SK-N-SH (cell line): ENCODE data around the gene CDH13. TPM values are rescaled to one million over a fixed set of nuclear protein-coding genes. Genes with fewer than 3 reads are reported as not detected.

ENCODE experiments used
- CTCF ChIA-PET: fragments of 300-600, 350-600 bp; formaldehyde crosslinking; extraction: SDS; loops from one replicate; lab custom pipeline; 2021; lab: Yijun Ruan, JAX
- POLR2A ChIA-PET: fragments of 350-600 bp; sonication (Branson Sonifier 250); formaldehyde crosslinking; extraction: SDS; loops from one replicate; lab custom pipeline; 2020; ENCODE audit warnings: antibody characterized with exemption, inconsistent platforms; lab: Yijun Ruan, JAX
- DNase-seq: peaks from one replicate; pipeline ENCODE4 v3.0.0; 2012
- H2AFZ ChIP-seq: fragments of 200-600 bp; sonication (generic); 2 replicates; pipeline ENCODE4 v1.8.1; 2016; ENCODE audit warnings: antibody characterized with exemption, mild to moderate bottlenecking, low read depth
- H3F3A ChIP-seq: fragments of 200-600 bp; sonication (generic); replicated peaks from 2 replicates; pipeline ENCODE3; 2016; ENCODE audit warnings: antibody characterized with exemption, mild to moderate bottlenecking; ENCODE audit not compliant: insufficient read depth
- H3K27ac ChIP-seq, 2 experiments: fragments of 200-500 bp in 1 of 2; fragments of 200-600 bp in 1 of 2; sonication (Bioruptor generic) in 1 of 2; sonication (generic), shearing (Covaris generic) in 1 of 2; 2 replicates each; pipeline versions ENCODE4 v1.5.1 to v1.6.1; 2014 to 2016; ENCODE audit warnings: low read depth in 2 of 2, inconsistent platforms in 1 of 2, low read length in 1 of 2, mild to moderate bottlenecking in 1 of 2, mixed read lengths in 1 of 2
- H3K27me3 ChIP-seq: fragments of 200-600 bp; sonication (generic), shearing (Covaris generic); 2 replicates; pipeline ENCODE4 v1.6.1; 2016; ENCODE audit warnings: mixed run types; ENCODE audit not compliant: insufficient read depth
- H3K36me3 ChIP-seq, 2 experiments: fragments of 200-500 bp in 1 of 2; fragments of 200-600 bp in 1 of 2; sonication (Bioruptor generic) in 1 of 2; sonication (generic) in 1 of 2; replicated peaks in 1 of 2; 2 replicates each; pipeline versions ENCODE3 to v1.5.1; 2014 to 2016; ENCODE audit warnings: low read length in 1 of 2, mild to moderate bottlenecking in 1 of 2; ENCODE audit not compliant: insufficient read depth in 2 of 2, control insufficient read depth in 1 of 2
- H3K4me1 ChIP-seq, 2 experiments: fragments of 200-500 bp in 1 of 2; fragments of 200-600 bp in 1 of 2; sonication (Bioruptor generic) in 1 of 2; sonication (generic), shearing (Covaris generic) in 1 of 2; 2 replicates each; pipeline versions ENCODE4 v1.5.1 to v1.6.1; 2014 to 2016; ENCODE audit warnings: low read depth in 1 of 2, low read length in 1 of 2, mixed run types in 1 of 2; ENCODE audit not compliant: insufficient read depth in 2 of 2, control insufficient read depth in 1 of 2
- H3K4me2 ChIP-seq: fragments of 200-600 bp; sonication (generic), shearing (Covaris generic); 2 replicates; pipeline ENCODE4 v1.6.1; 2017; ENCODE audit warnings: mixed run types
- H3K4me3 ChIP-seq, 2 experiments: fragments of 200-500 bp in 1 of 2; fragments of 200-600 bp in 1 of 2; sonication (Bioruptor generic) in 1 of 2; sonication (generic), shearing (Covaris generic) in 1 of 2; 2 replicates each; pipeline versions ENCODE4 v1.5.1 to v1.8.1; 2014 to 2016; ENCODE audit warnings: low read depth in 2 of 2, inconsistent platforms in 1 of 2, low read length in 1 of 2, mild to moderate bottlenecking in 1 of 2, mixed read lengths in 1 of 2, moderate library complexity in 1 of 2
- H3K79me2 ChIP-seq: fragments of 200-600 bp; sonication (generic); 2 replicates; pipeline ENCODE4 v1.8.1; 2017; ENCODE audit warnings: mild to moderate bottlenecking; ENCODE audit not compliant: insufficient read depth
- H3K9ac ChIP-seq: fragments of 200-600 bp; sonication (generic); 2 replicates; pipeline ENCODE4 v1.6.1; 2017; ENCODE audit warnings: mixed run types
- H3K9me2 ChIP-seq: fragments of 200-600 bp; sonication (generic); 2 replicates; pipeline ENCODE4 v1.6.1; 2017; ENCODE audit warnings: mixed run types
- H3K9me3 ChIP-seq: fragments of 200-600 bp; sonication (generic); 2 replicates; pipeline ENCODE4 v1.6.1; 2017; ENCODE audit warnings: mixed run types, mild to moderate bottlenecking, moderate library complexity
- H4K20me1 ChIP-seq: fragments of 200-600 bp; sonication (generic); 2 replicates; pipeline ENCODE4 v1.6.1; 2017; ENCODE audit warnings: mild to moderate bottlenecking, mixed run types; ENCODE audit not compliant: insufficient read depth
- CHD2 ChIP-seq: fragments of 150-350 bp; IDR thresholded peaks from 2 replicates; pipeline ENCODE4 v1.6.1; 2018; ENCODE audit warnings: low read length; ENCODE audit not compliant: partially characterized antibody
- FOSL2 ChIP-seq: IDR thresholded peaks from 2 replicates; pipeline ENCODE4 v1.4.0; 2012; ENCODE audit warnings: low read depth, mild to moderate bottlenecking, moderate library complexity, borderline replicate concordance
- FOXJ3 ChIP-seq: sonication (generic); formaldehyde crosslinking; IDR thresholded peaks from 2 replicates; pipeline ENCODE4 v1.5.1; 2020; ENCODE audit warnings: mild to moderate bottlenecking, missing genetic modification reagents
- GABPA ChIP-seq: IDR thresholded peaks from 2 replicates; pipeline ENCODE4 v1.4.0; 2012; ENCODE audit warnings: low read depth, mild to moderate bottlenecking
- NFIC ChIP-seq: IDR thresholded peaks from 2 replicates; pipeline ENCODE4 v1.4.0; 2012; ENCODE audit warnings: borderline replicate concordance
- RCOR1 ChIP-seq: fragments of 150-350 bp; IDR thresholded peaks from 2 replicates; pipeline ENCODE4 v1.6.1; 2017; ENCODE audit warnings: antibody characterized with exemption, low read length
- SIN3A ChIP-seq: IDR thresholded peaks from 2 replicates; pipeline ENCODE4 v1.6.1; 2012; ENCODE audit warnings: low read depth, mild to moderate bottlenecking, low read length, moderate library complexity, borderline replicate concordance
- SMC3 ChIP-seq: IDR thresholded peaks from 2 replicates; pipeline ENCODE4 v1.6.1; 2012; ENCODE audit warnings: low read depth, low read length, improper control_type of control experiment
- TCF12 ChIP-seq: IDR thresholded peaks from 2 replicates; pipeline ENCODE4 v1.4.0; 2012
- TEAD4 ChIP-seq: IDR thresholded peaks from 2 replicates; pipeline ENCODE4 v1.4.0; 2012; ENCODE audit warnings: mild to moderate bottlenecking, borderline replicate concordance; ENCODE audit not compliant: insufficient read depth
- YY1 ChIP-seq: IDR thresholded peaks from 2 replicates; pipeline ENCODE4 v1.4.0; 2012; ENCODE audit warnings: low read depth, mild to moderate bottlenecking
- WGBS: methylation state at CpG from one replicate; pipeline ENCODE4 v1.1.6; 2017; ENCODE audit warnings: low lambda C conversion rate; 5-methylcytosine and 5-hydroxymethylcytosine counted together
- polyA plus RNA-seq, 3 experiments: library from polyadenylated mRNA; depleted of rRNA; stranded (reverse); fragments of >200 nt; gene quantifications; 2 replicates each; pipeline ENCODE4 v1.2.3, GENCODE V29; 2012
- TF ChIP-seq, protein P1 (sequence below): IDR thresholded peaks from 2 replicates; pipeline ENCODE4 v1.6.1; 2012; ENCODE audit warnings: mild to moderate bottlenecking, low read depth, low read length, moderate library complexity
- TF ChIP-seq, protein P2 (sequence below): IDR thresholded peaks from 2 replicates; pipeline ENCODE4 v1.4.0; 2012; ENCODE audit warnings: low read depth, borderline replicate concordance
- TF ChIP-seq, protein P3 (sequence below): fragments of 150-350 bp; IDR thresholded peaks from 2 replicates; pipeline ENCODE4 v1.6.1; 2017; ENCODE audit warnings: antibody characterized with exemption, low read length, low read depth, borderline replicate concordance
- TF ChIP-seq, protein P4 (sequence below): IDR thresholded peaks from 2 replicates; pipeline ENCODE4; 2012
- TF ChIP-seq, protein P5 (sequence below): IDR thresholded peaks from 2 replicates; pipeline ENCODE4 v1.4.0; 2012; ENCODE audit warnings: low read depth

CDH13 gene
- polyA plus RNA-seq, 1 of the 3 experiments (the other 2 are of a cell fraction) = 93.0 TPM

DNA sequence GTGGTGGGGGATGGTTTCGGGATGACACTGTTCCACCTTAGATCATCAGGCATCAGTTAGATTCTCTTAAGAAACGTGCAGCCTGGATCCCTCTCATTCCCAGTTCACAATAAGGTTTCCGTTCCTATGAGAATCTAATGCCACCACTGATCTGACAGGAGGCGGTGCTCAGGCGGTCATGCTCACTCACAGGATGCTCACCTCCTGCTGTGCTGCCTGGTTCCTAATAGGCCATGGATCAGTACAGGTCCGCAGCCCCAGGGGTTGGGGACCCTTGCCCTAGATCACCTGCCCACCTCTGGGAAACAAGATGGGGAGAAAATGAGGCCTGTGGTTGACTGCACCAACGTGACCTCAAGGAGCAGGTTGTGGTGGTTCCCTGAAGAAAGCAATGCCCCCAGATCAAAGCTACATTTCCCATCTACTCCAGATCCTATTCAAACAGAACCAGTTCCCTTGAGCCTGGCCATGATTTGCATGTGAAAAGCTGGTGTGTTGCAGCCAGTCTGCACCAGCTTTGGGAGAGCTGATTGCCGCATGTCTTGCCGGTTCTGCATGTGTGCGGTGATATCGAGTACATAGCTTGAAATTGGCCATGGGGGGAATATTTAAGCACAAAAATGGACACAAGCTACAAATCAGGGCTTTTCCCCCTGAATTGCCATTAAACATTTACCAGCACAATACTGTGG, 997.8 kb downstream of the CDH13 start:
- Histone ChIP-seq H3K9me3 (no peaks in the 10 kb centered on the region), H3K79me2 (no peaks in the 10 kb centered on the region), H3K9me2 (no peaks in the 10 kb centered on the region), H4K20me1 (no peaks in the 10 kb centered on the region), H3K27ac (no peak overlapping the region), H2AFZ (no peak overlapping the region), H3K4me2 (no peak overlapping the region), H3K4me1 (no peaks in the 10 kb centered on the region), H3K36me3 (no peaks in the 10 kb centered on the region), H3K9ac (no peak overlapping the region), H3K27me3 (no peaks in the 10 kb centered on the region), H3F3A (no peaks in the 10 kb centered on the region), H3K4me3 (no peak overlapping the region)
- ChIA-PET POLR2A (no interaction called here), CTCF (no interaction called here)
- WGBS = 58% methylated on average over 11 of the region's 11 CpGs
- DNase-seq = no peak
- no peak for TF ChIP-seq TEAD4
- TF ChIP-seq, protein P1, sequence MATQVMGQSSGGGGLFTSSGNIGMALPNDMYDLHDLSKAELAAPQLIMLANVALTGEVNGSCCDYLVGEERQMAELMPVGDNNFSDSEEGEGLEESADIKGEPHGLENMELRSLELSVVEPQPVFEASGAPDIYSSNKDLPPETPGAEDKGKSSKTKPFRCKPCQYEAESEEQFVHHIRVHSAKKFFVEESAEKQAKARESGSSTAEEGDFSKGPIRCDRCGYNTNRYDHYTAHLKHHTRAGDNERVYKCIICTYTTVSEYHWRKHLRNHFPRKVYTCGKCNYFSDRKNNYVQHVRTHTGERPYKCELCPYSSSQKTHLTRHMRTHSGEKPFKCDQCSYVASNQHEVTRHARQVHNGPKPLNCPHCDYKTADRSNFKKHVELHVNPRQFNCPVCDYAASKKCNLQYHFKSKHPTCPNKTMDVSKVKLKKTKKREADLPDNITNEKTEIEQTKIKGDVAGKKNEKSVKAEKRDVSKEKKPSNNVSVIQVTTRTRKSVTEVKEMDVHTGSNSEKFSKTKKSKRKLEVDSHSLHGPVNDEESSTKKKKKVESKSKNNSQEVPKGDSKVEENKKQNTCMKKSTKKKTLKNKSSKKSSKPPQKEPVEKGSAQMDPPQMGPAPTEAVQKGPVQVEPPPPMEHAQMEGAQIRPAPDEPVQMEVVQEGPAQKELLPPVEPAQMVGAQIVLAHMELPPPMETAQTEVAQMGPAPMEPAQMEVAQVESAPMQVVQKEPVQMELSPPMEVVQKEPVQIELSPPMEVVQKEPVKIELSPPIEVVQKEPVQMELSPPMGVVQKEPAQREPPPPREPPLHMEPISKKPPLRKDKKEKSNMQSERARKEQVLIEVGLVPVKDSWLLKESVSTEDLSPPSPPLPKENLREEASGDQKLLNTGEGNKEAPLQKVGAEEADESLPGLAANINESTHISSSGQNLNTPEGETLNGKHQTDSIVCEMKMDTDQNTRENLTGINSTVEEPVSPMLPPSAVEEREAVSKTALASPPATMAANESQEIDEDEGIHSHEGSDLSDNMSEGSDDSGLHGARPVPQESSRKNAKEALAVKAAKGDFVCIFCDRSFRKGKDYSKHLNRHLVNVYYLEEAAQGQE = no peak
- TF ChIP-seq, protein P2, sequence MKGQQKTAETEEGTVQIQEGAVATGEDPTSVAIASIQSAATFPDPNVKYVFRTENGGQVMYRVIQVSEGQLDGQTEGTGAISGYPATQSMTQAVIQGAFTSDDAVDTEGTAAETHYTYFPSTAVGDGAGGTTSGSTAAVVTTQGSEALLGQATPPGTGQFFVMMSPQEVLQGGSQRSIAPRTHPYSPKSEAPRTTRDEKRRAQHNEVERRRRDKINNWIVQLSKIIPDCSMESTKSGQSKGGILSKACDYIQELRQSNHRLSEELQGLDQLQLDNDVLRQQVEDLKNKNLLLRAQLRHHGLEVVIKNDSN = no peak
- no peak for TF ChIP-seq SIN3A
- TF ChIP-seq NFIC = no peak
- TF ChIP-seq, protein P3, sequence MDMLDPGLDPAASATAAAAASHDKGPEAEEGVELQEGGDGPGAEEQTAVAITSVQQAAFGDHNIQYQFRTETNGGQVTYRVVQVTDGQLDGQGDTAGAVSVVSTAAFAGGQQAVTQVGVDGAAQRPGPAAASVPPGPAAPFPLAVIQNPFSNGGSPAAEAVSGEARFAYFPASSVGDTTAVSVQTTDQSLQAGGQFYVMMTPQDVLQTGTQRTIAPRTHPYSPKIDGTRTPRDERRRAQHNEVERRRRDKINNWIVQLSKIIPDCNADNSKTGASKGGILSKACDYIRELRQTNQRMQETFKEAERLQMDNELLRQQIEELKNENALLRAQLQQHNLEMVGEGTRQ = no peak
- TF ChIP-seq, protein P4, sequence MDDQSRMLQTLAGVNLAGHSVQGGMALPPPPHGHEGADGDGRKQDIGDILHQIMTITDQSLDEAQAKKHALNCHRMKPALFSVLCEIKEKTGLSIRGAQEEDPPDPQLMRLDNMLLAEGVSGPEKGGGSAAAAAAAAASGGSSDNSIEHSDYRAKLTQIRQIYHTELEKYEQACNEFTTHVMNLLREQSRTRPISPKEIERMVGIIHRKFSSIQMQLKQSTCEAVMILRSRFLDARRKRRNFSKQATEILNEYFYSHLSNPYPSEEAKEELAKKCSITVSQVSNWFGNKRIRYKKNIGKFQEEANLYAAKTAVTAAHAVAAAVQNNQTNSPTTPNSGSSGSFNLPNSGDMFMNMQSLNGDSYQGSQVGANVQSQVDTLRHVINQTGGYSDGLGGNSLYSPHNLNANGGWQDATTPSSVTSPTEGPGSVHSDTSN = no peak
- TF ChIP-seq GABPA = no peak
- TF ChIP-seq FOXJ3 = no peak
- TF ChIP-seq CHD2 = no peak
- no peak for TF ChIP-seq RCOR1
- no peak for TF ChIP-seq SMC3
- no peak for TF ChIP-seq TCF12
- no peak for TF ChIP-seq FOSL2
- no peak for TF ChIP-seq YY1
- TF ChIP-seq, protein P5, sequence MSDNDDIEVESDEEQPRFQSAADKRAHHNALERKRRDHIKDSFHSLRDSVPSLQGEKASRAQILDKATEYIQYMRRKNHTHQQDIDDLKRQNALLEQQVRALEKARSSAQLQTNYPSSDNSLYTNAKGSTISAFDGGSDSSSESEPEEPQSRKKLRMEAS = no peak
